Keratinocyte (primary cell): ENCODE data around the gene GIMAP8. TPM values are rescaled to one million over a fixed set of nuclear protein-coding genes. Genes with fewer than 3 reads are reported as not detected.

ENCODE experiments used
- DNase-seq: peaks from one replicate; pipeline ENCODE4 v3.0.0-alpha.2; 2011; ENCODE audit warnings: low read depth, missing footprints, low spot score
- FAIRE-seq: peaks from 2 replicates; lab custom pipeline; 2011; peaks lifted over from hg19 to GRCh38; lab: Jason Lieb, UNC
- H2AFZ ChIP-seq: 2 replicates; pipeline ENCODE4 v1.6.0; 2012; ENCODE audit warnings: low read length, control low read depth, inconsistent platforms; ENCODE audit not compliant: control insufficient read depth
- H3K27ac ChIP-seq: 2 replicates; pipeline ENCODE4 v1.5.1; 2011; ENCODE audit warnings: low read length; ENCODE audit not compliant: control insufficient read depth, insufficient read depth
- H3K27me3 ChIP-seq: 3 replicates; pipeline ENCODE4 v1.6.0; 2011; ENCODE audit warnings: low read length; ENCODE audit not compliant: control insufficient read depth, insufficient read depth; ENCODE audit errors: extremely low read depth
- H3K36me3 ChIP-seq, 2 experiments: 2 replicates in 1 of 2; 3 replicates in 1 of 2; pipeline ENCODE4 v1.5.1; 2011; ENCODE audit warnings: low read length in 2 of 2, mild to moderate bottlenecking in 1 of 2; ENCODE audit not compliant: control insufficient read depth in 2 of 2, insufficient read depth in 2 of 2; ENCODE audit errors: extremely low read depth in 1 of 2
- H3K4me1 ChIP-seq: 3 replicates; pipeline ENCODE4 v1.5.1; 2011; ENCODE audit warnings: low read length; ENCODE audit not compliant: control insufficient read depth, insufficient read depth; ENCODE audit errors: extremely low read depth
- H3K4me2 ChIP-seq: 3 replicates; pipeline ENCODE4 v1.6.0; 2011; ENCODE audit warnings: low read depth, low read length; ENCODE audit not compliant: control insufficient read depth, insufficient read depth; ENCODE audit errors: extremely low read depth
- H3K4me3 ChIP-seq, 3 experiments: fragments of 200-600 bp in 1 of 3; sonication (generic) in 1 of 3; 2 replicates in 2 of 3; 3 replicates in 1 of 3; pipeline ENCODE4 v1.5.1; 2011 to 2016; ENCODE audit warnings: low read length in 3 of 3, mild to moderate bottlenecking in 3 of 3, control low read depth in 2 of 3, inconsistent platforms in 1 of 3, low read depth in 1 of 3, mixed read lengths in 1 of 3, mixed run types in 1 of 3, moderate library complexity in 1 of 3; ENCODE audit not compliant: control insufficient read depth in 2 of 3, insufficient read depth in 2 of 3; ENCODE audit errors: extremely low read depth in 1 of 3
- H3K79me2 ChIP-seq: 2 replicates; pipeline ENCODE4 v1.6.0; 2012; ENCODE audit warnings: low read length; ENCODE audit not compliant: control insufficient read depth, insufficient read depth
- H3K9ac ChIP-seq: 3 replicates; pipeline ENCODE4 v1.6.0; 2011; ENCODE audit warnings: low read length; ENCODE audit not compliant: control insufficient read depth, insufficient read depth; ENCODE audit errors: extremely low read depth
- H3K9me1 ChIP-seq: 3 replicates; pipeline ENCODE4 v1.6.0; 2011; ENCODE audit warnings: low read length; ENCODE audit not compliant: control insufficient read depth, insufficient read depth; ENCODE audit errors: extremely low read depth
- H3K9me3 ChIP-seq: 2 replicates; pipeline ENCODE4 v1.5.1; 2012; ENCODE audit warnings: low read depth, low read length; ENCODE audit not compliant: control insufficient read depth
- H4K20me1 ChIP-seq: 3 replicates; pipeline ENCODE4 v1.6.0; 2011; ENCODE audit warnings: low read length; ENCODE audit not compliant: control insufficient read depth, insufficient read depth; ENCODE audit errors: extremely low read depth
- EZH2 ChIP-seq: IDR thresholded peaks from one replicate; pipeline ENCODE4 v1.6.1; 2012; ENCODE audit warnings: inconsistent platforms, mild to moderate bottlenecking, low read length, moderate library complexity
- dilution Hi-C: fragments of 300-500 bp; cut with MboI; formaldehyde crosslinking; loops from one replicate; pipeline ENCODE4 v1.7.0; 2020; ENCODE audit warnings: low sequenced_read_pairs; ENCODE audit not compliant: extremely low pct_ligation_motif_present
- polyA plus RNA-seq, 5 experiments: library from polyadenylated mRNA; depleted of rRNA in 3 of 5; stranded (reverse) in 3 of 5; stranded (forward) in 1 of 5; unstranded in 1 of 5; fragments of >200 nt; gene quantifications; 1 replicate in 1 of 5; 2 replicates in 3 of 5; 3 replicates in 1 of 5; pipeline versions ENCODE4 v1.2.1 to v1.2.3, GENCODE V29; 2011 to 2012; ENCODE audit warnings: missing spikeins in 2 of 5, low read depth in 1 of 5, low replicate concordance in 1 of 5
- TF ChIP-seq, protein P1 (sequence below), 3 experiments: IDR thresholded peaks in 1 of 3; conservative IDR thresholded peaks in 1 of 3; optimal IDR thresholded peaks in 1 of 3; 2 replicates in 2 of 3; 3 replicates in 1 of 3; pipeline versions ENCODE3 to v1.5.1; 2011; ENCODE audit warnings: low read length in 3 of 3, mild to moderate bottlenecking in 3 of 3, moderate library complexity in 2 of 3, control low read depth in 1 of 3, inconsistent platforms in 1 of 3; ENCODE audit not compliant: insufficient read depth in 2 of 3; ENCODE audit errors: extremely low read depth in 1 of 3

The GIMAP8 gene
- polyA plus RNA-seq, 1 donor (not counting 4 experiments of a cell fraction or from before 2014, with no cell fraction given), result 0.26 TPM

DNA sequence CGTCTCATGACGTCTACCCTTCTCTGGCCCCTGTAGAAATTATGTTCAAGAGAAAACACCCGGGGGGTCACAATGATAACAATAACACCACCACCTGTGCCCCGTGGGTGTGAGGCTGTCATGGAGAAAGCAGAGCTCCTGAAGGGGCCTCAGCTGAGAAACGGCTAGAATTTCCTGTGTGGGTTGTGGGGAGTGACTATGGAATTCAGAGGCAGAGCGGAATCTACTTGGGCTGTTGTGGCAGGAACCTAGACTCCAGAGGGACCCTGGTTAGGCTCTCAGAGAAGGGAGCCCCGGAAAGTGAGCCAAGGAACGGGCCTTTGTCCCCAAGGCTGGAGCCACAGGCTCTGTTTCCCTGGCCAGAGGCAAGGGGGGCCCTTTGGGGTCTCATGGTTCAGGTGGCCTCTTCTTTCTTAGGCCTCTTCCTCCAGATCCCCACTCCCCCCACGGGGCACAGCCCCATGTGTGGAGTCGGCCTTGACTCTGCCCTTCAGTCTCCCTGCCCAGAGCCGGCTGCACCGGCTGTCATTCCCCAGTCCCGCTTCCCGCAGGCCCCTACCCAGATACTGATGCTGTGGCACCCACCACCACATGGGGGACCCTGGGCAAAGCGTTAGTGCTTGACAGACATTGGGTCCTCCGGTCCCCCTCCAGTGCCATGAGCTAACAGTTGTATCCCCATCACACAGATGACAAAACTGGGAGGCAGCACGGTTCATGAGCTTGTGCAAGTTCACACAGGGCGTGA is 6.5 kb upstream of the GIMAP8 start:
- H3K9me3 ChIP-seq, result peaks cover 5% of the 10 kb centered on the region
- H2AFZ ChIP-seq, result no peak overlapping the region
- H3K27me3 ChIP-seq, result no peaks in the 10 kb centered on the region
- FAIRE-seq (no peak), DNase-seq (no peak)
- no peaks in the 10 kb centered on the region for H3K79me2 ChIP-seq
- H3K4me1 ChIP-seq, result no peaks in the 10 kb centered on the region
- no peaks in the 10 kb centered on the region for H3K36me3 ChIP-seq
- H4K20me1 ChIP-seq, result no peaks in the 10 kb centered on the region
- no peak overlapping the region for H3K4me2 ChIP-seq
- H3K4me3 ChIP-seq, result no peak overlapping the region
- TF ChIP-seq, protein P1, sequence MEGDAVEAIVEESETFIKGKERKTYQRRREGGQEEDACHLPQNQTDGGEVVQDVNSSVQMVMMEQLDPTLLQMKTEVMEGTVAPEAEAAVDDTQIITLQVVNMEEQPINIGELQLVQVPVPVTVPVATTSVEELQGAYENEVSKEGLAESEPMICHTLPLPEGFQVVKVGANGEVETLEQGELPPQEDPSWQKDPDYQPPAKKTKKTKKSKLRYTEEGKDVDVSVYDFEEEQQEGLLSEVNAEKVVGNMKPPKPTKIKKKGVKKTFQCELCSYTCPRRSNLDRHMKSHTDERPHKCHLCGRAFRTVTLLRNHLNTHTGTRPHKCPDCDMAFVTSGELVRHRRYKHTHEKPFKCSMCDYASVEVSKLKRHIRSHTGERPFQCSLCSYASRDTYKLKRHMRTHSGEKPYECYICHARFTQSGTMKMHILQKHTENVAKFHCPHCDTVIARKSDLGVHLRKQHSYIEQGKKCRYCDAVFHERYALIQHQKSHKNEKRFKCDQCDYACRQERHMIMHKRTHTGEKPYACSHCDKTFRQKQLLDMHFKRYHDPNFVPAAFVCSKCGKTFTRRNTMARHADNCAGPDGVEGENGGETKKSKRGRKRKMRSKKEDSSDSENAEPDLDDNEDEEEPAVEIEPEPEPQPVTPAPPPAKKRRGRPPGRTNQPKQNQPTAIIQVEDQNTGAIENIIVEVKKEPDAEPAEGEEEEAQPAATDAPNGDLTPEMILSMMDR (optimal IDR thresholded peaks at IDR 0.05 in 1 of 3, IDR thresholded peaks at IDR 0.05 in 1 of 3, conservative IDR thresholded peaks at IDR 0.05 in 1 of 3; ENCODE audit: extremely low read depth in 1 of 3, insufficient read depth in 2 of 3, low read length in 3 of 3), result no peak
- no peak for TF ChIP-seq EZH2
- dilution Hi-C loops, result no loop called here
- no peak overlapping the region for H3K27ac ChIP-seq
- no peak overlapping the region for H3K9ac ChIP-seq
- no peaks in the 10 kb centered on the region for H3K9me1 ChIP-seq

DNA sequence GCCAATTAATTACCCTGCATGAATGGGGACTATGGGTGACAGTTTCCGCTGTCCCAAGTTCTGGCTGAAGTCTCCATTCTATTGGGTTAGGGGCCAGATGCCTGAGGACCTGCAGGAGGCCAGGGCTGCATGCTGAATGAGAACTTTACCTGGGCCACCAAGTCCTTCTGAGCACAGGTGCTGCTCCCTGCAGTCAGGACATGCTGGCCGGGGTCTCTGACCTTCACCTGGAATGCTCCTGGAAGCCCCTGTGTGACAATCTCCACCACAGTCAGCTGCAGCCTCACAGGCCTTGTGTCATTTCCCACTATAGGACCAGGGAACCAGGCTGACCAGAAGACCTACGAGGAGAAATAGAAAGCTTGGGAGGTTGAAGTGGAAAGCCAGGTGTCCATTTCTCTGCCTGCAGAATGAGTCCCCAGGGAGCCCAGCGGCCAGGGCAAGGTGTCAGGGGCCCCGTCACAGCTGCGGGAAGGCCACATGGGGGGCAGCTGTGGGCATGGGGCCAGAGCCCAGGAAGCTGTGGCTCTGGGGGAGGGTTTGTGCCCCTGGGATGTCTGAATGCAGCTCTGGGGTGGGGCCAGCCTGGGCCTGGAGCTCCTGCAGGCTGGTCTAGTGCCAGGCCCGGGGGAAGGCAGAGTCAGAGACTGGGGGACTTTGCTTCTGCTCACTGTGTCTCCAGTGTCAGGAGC is 5.6 kb upstream of the GIMAP8 start:
- Histone ChIP-seq H3K4me1 (no peaks in the 10 kb centered on the region), H3K36me3 (no peaks in the 10 kb centered on the region), H3K27ac (no peak overlapping the region), H3K4me3 (no peak overlapping the region), H3K9me3 (peaks cover 5% of the 10 kb centered on the region), H3K9me1 (no peaks in the 10 kb centered on the region), H3K9ac (no peak overlapping the region), H3K79me2 (no peaks in the 10 kb centered on the region), H4K20me1 (no peaks in the 10 kb centered on the region), H3K4me2 (no peak overlapping the region), H2AFZ (no peak overlapping the region), H3K27me3 (no peaks in the 10 kb centered on the region)
- no peak for FAIRE-seq
- dilution Hi-C loops, result no loop called here
- DNase-seq, result no peak
- TF ChIP-seq, protein P1 (optimal IDR thresholded peaks at IDR 0.05 in 1 of 3, IDR thresholded peaks at IDR 0.05 in 1 of 3, conservative IDR thresholded peaks at IDR 0.05 in 1 of 3; ENCODE audit: extremely low read depth in 1 of 3, insufficient read depth in 2 of 3, low read length in 3 of 3), result no peak
- no peak for TF ChIP-seq EZH2
